ENCODE measurements around the gene SP140. TPM values are rescaled to one million over a fixed set of nuclear protein-coding genes. Genes with fewer than 3 reads are reported as not detected.
A peak's percentile ranks its signal among the peaks of the same experiment; 100 is the strongest.

The SP140 gene
- total and polyA plus RNA-seq, 10 of the 15 experiments (the other 5 are each of a cell fraction or from before 2014, with no cell fraction given): 61.7 to 164 (median 90.7) TPM

GRCh38 chr2:230219419-230220331 lies 5.9 kb upstream of the SP140 start, which contains the start of gene SP110:
Gene SP110, minus strand, starts transcription at chr2:230219984. Its CDS starts 3,057 bp downstream, at chr2:230216927.
- Histone ChIP-seq H3K4me3 (peak within 1 kb of the TSS; percentile 82), H3K27me3 (replicated peaks in 1 of 2; ENCODE audit: control insufficient read depth in 2 of 2, insufficient read depth in 2 of 2, low read length in 1 of 2) (no peaks in the 10 kb centered on the region)
- WGBS (ENCODE audit: insufficient coverage, insufficient replicate concordance, low lambda C conversion rate, missing lambda C conversion rate): under 1% methylated on average over 19 of the region's 19 CpGs
- TF ChIP-seq CHD1 (IDR thresholded peaks at IDR 0.05; ENCODE audit: low read depth, low read length) (0 out of 2 replicates have a peak, but pooled peaks have one; percentile 31), POLR2AphosphoS5 (IDR thresholded peaks at IDR 0.05; ENCODE audit: low read length) (peak; percentile 96), POU2F2 (IDR thresholded peaks at IDR 0.05; ENCODE audit: borderline replicate concordance, low read depth, low read length) (peak; percentile 23; the same call in 1 of the 3 replicates), SRF (IDR thresholded peaks at IDR 0.05; ENCODE audit: low read depth in 2 of 2, low read length in 2 of 2) (0 out of 4 replicates have a peak, but pooled peaks of 1 of the 2 experiments have one; percentile 21), LARP7 (IDR thresholded peaks at IDR 0.05) (no peak), NFIC (IDR thresholded peaks at IDR 0.05; ENCODE audit: low read depth, low read length) (peak; percentile 26; the same call in 1 of the 2 replicates), TAF1 (IDR thresholded peaks at IDR 0.05; ENCODE audit: borderline replicate concordance, low read depth, low read length) (peak; percentile 76), MTA3 (IDR thresholded peaks at IDR 0.05; ENCODE audit: borderline replicate concordance, low read length) (0 out of 2 replicates have a peak, but pooled peaks have one; percentile 69), SMAD5 (IDR thresholded peaks at IDR 0.05; ENCODE audit: low read depth) (peak; percentile 65), ZNF207 (IDR thresholded peaks at IDR 0.05; ENCODE audit: borderline replicate concordance) (0 out of 2 replicates have a peak, but pooled peaks have one; percentile 7), ETV6 (conservative IDR thresholded peaks at IDR 0.05 in 1 of 2, IDR thresholded peaks at IDR 0.05 in 1 of 2; ENCODE audit: borderline replicate concordance in 1 of 2, low read depth in 1 of 2) (peak in 1 of 2 experiments; percentile 67; a peak in 1 of 4 replicates), STAT1 (conservative IDR thresholded peaks at IDR 0.05) (0 out of 2 replicates have a peak, but pooled peaks have one; percentile 19), PRDM15 (CRISPR knock-in tag; IDR thresholded peaks at IDR 0.05) (no peak), EGR1 (IDR thresholded peaks at IDR 0.05; ENCODE audit: borderline replicate concordance in 1 of 2, low read depth in 2 of 2, low read length in 2 of 2) (no peak; a peak in 1 of 3 replicates), CREM (IDR thresholded peaks at IDR 0.05; ENCODE audit: low read depth) (no peak; the same call in 1 of the 2 replicates)
- TF ChIP-seq, protein P1, sequence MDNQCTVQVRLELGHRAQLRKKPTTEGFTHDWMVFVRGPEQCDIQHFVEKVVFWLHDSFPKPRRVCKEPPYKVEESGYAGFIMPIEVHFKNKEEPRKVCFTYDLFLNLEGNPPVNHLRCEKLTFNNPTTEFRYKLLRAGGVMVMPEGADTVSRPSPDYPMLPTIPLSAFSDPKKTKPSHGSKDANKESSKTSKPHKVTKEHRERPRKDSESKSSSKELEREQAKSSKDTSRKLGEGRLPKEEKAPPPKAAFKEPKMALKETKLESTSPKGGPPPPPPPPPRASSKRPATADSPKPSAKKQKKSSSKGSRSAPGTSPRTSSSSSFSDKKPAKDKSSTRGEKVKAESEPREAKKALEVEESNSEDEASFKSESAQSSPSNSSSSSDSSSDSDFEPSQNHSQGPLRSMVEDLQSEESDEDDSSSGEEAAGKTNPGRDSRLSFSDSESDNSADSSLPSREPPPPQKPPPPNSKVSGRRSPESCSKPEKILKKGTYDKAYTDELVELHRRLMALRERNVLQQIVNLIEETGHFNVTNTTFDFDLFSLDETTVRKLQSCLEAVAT (IDR thresholded peaks at IDR 0.05): peak; percentile 20; the same call in 1 of the 2 replicates

More at GRCh38 chr2:230219419-230220331, 5.9 kb upstream of the SP140 start, which contains the start of gene SP110:
- Histone ChIP-seq H2AFZ (ENCODE audit: control insufficient read depth, low read depth, low read length) (peak within 1 kb of the TSS; percentile 64), H3K4me2 (ENCODE audit: control insufficient read depth, insufficient read depth) (peak within 1 kb of the TSS; percentile 93), H3K36me3 (ENCODE audit: control insufficient read depth in 2 of 2, insufficient read depth in 2 of 2, low read length in 1 of 2) (peaks cover 2 to 10% of the 10 kb centered on the region in 2 experiments; a peak in 3 of 4 replicates), H3K79me2 (ENCODE audit: control insufficient read depth, insufficient read depth, low read length) (peaks cover 41% of the 10 kb centered on the region), H3K9ac (ENCODE audit: control insufficient read depth, insufficient read depth, low read length) (peak within 1 kb of the TSS; percentile 88), H3K4me1 (ENCODE audit: control insufficient read depth, insufficient read depth, low read length) (peaks cover 37% of the 10 kb centered on the region), H3K9me3 (replicated peaks; ENCODE audit: control insufficient read depth, insufficient read depth, low read length) (no peaks in the 10 kb centered on the region), H3K27ac (ENCODE audit: control insufficient read depth, insufficient read depth) (peak within 1 kb of the TSS; percentile 95), H4K20me1 (ENCODE audit: control insufficient read depth, insufficient read depth) (0 out of 2 replicates have a peak, but pooled peaks cover 2% of the 10 kb centered on the region)
- ATAC-seq (peak; percentile 81), FAIRE-seq (peak; percentile 84), DNase-seq (ENCODE audit: low read depth, low spot score) (peak; percentile 78)
- RAD21 ChIA-PET (ENCODE audit: unreplicated experiment): interaction anchor here (0.5 to 4.2 kb wide), 13 partner anchors 8 to 426 kb away, joined by 3 to 30 read pairs (median 6); partner anchors contain the start of genes SP100 and SP140L
- CTCF ChIA-PET: interaction anchor here (0.9 to 4.3 kb wide), 6 partner anchors 9 to 424 kb away, joined by 3 to 36 read pairs (median 4); no protein-coding TSS in a partner anchor
- POLR2A ChIA-PET: interaction anchor here (1.0 to 3.2 kb wide), 11 partner anchors 8 to 382 kb away, joined by 3 to 20 read pairs (median 5); partner anchors contain the start of gene SP100
- SMC1A ChIA-PET (ENCODE audit: uncharacterized antibody, unreplicated experiment): interaction anchor here (0.7 to 8.5 kb wide), 12 partner anchors 8 to 365 kb away, joined by 3 to 121 read pairs (median 3); partner anchors contain the start of gene SP140L
- TSS peak; percentile 73 for BruUV-seq (replicated peaks)
- in situ Hi-C loops (cut with MboI) (no loop called here), intact Hi-C loops (cut with micrococcal nuclease; ENCODE audit: unreplicated experiment) (loop anchor here (10.0 kb wide), 1 partner anchor 495 kb away; the partner anchor contains the start of gene CAB39)

Measured in GM12878 (cell line).